Effector CD8-positive, alpha-beta T cell (primary cell): ENCODE results near the gene FNDC3B.

ENCODE experiments used
- DNase-seq: peaks from one replicate; lab custom pipeline; 2025; lab: John Stamatoyannopoulos, UW

FNDC3B gene

GRCh38 chr3:172334671-172335207 lies 295.4 kb downstream of the FNDC3B start:
- no peak for DNase-seq

- no peak for DNase-seq
Observed at GRCh38 chr3:172339892-172340291, 300.5 kb downstream of the FNDC3B start.

- no peak for DNase-seq
Observed at GRCh38 chr3:172340583-172340982, 301.2 kb downstream of the FNDC3B start.

GRCh38 chr3:172341482-172342059 lies 302.2 kb downstream of the FNDC3B start:
- DNase-seq, result no peak

GRCh38 chr3:172342097-172342659 lies 302.8 kb downstream of the FNDC3B start:
- DNase-seq, result no peak

- DNase-seq, result no peak
Observed at GRCh38 chr3:172343117-172343516, 303.7 kb downstream of the FNDC3B start.

GRCh38 chr3:172343979-172344378 lies 304.6 kb downstream of the FNDC3B start:
- no peak for DNase-seq

- no peak for DNase-seq
Observed at GRCh38 chr3:172346161-172346560, 306.8 kb downstream of the FNDC3B start.

GRCh38 chr3:172347895-172348679 lies 308.7 kb downstream of the FNDC3B start:
- DNase-seq, result no peak

- DNase-seq, result no peak
Observed at GRCh38 chr3:172351895-172352466, 312.6 kb downstream of the FNDC3B start.

- DNase-seq, result no peak
Observed at GRCh38 chr3:172352786-172353185, 313.4 kb downstream of the FNDC3B start.

GRCh38 chr3:172354931-172355499 lies 315.6 kb downstream of the FNDC3B start:
- no peak for DNase-seq

GRCh38 chr3:172355836-172356235 lies 316.5 kb downstream of the FNDC3B start:
- DNase-seq, result no peak

- DNase-seq, result no peak
Observed at GRCh38 chr3:172356427-172356826, 317.0 kb downstream of the FNDC3B start.

- DNase-seq, result no peak
Observed at GRCh38 chr3:172357850-172358754, 318.7 kb downstream of the FNDC3B start.

GRCh38 chr3:172359231-172359630 lies 319.9 kb downstream of the FNDC3B start:
- no peak for DNase-seq

- no peak for DNase-seq
Observed at GRCh38 chr3:172359996-172360395, 320.6 kb downstream of the FNDC3B start.

GRCh38 chr3:172362583-172362982 lies 323.2 kb downstream of the FNDC3B start:
- no peak for DNase-seq

GRCh38 chr3:172364374-172365027 lies 325.1 kb downstream of the FNDC3B start:
- no peak for DNase-seq

- no peak for DNase-seq
Observed at GRCh38 chr3:172365028-172365567, 325.7 kb downstream of the FNDC3B start.
